HL-60 (cell line): Measurements from ENCODE around the gene ZBP1.

ENCODE experiments used
- GABPA ChIP-seq: IDR thresholded peaks from 2 replicates; pipeline ENCODE4 v1.6.1; 2012; ENCODE audit warnings: low read depth
- POLR2AphosphoS5 ChIP-seq: IDR thresholded peaks from 2 replicates; pipeline ENCODE4 v1.6.1; 2012; ENCODE audit warnings: low read depth
- SPI1 ChIP-seq: IDR thresholded peaks from 2 replicates; pipeline ENCODE4 v1.6.1; 2012; ENCODE audit warnings: low read depth, mild to moderate bottlenecking, borderline replicate concordance
- TF ChIP-seq, protein P1 (sequence below): IDR thresholded peaks from one replicate; pipeline ENCODE4 v1.5.1; 2011; ENCODE audit warnings: low read length, control low read depth, inconsistent platforms; ENCODE audit not compliant: insufficient read depth
- TF ChIP-seq, protein P2 (sequence below): IDR thresholded peaks from 2 replicates; pipeline ENCODE4 v1.6.1; 2012; ENCODE audit warnings: low read depth; ENCODE audit not compliant: insufficient replicate concordance

DNA sequence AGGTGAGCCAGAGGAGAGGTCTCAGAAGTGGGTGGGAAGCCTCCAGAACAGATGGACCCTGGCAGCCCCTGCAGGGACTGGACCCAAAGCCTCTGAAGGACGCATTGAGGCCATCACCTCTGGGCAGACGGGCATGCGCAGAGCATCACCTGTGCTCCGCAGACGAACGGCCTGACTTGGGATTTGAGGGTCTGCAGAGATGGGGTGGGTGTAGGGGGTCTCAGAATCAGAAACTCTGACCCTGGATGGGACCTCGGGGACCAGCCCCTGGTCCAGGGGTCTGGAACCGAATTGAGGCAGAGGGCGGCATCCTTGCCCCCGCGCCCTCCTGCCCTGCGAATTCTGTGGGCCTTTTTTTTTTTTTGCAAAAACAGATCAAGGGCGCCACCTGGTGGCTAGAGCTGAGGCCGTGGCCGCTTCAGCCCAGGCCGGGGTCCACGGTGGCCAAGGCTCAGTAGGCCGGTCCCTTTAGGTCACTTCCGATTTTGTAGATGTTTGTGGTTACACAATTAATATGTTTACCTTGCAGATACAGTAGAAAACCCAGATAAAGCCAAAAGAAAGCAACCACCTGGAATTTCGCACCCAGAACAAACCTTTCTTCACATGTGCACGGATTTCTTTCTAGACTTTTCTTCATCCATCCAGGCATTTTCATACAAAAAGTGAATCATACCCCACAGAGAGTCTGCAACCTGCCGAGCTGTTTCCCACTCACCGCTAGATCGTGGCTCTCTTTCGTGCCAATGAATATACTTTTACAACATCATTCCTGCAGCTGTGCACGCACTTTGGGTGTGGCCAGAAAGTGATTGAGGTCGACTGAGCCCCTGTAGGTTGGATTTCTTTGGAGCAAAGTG, 25.9 kb downstream of the ZBP1 start:
- TF ChIP-seq, protein P1, sequence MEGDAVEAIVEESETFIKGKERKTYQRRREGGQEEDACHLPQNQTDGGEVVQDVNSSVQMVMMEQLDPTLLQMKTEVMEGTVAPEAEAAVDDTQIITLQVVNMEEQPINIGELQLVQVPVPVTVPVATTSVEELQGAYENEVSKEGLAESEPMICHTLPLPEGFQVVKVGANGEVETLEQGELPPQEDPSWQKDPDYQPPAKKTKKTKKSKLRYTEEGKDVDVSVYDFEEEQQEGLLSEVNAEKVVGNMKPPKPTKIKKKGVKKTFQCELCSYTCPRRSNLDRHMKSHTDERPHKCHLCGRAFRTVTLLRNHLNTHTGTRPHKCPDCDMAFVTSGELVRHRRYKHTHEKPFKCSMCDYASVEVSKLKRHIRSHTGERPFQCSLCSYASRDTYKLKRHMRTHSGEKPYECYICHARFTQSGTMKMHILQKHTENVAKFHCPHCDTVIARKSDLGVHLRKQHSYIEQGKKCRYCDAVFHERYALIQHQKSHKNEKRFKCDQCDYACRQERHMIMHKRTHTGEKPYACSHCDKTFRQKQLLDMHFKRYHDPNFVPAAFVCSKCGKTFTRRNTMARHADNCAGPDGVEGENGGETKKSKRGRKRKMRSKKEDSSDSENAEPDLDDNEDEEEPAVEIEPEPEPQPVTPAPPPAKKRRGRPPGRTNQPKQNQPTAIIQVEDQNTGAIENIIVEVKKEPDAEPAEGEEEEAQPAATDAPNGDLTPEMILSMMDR: peak; percentile 15
- TF ChIP-seq, protein P2, sequence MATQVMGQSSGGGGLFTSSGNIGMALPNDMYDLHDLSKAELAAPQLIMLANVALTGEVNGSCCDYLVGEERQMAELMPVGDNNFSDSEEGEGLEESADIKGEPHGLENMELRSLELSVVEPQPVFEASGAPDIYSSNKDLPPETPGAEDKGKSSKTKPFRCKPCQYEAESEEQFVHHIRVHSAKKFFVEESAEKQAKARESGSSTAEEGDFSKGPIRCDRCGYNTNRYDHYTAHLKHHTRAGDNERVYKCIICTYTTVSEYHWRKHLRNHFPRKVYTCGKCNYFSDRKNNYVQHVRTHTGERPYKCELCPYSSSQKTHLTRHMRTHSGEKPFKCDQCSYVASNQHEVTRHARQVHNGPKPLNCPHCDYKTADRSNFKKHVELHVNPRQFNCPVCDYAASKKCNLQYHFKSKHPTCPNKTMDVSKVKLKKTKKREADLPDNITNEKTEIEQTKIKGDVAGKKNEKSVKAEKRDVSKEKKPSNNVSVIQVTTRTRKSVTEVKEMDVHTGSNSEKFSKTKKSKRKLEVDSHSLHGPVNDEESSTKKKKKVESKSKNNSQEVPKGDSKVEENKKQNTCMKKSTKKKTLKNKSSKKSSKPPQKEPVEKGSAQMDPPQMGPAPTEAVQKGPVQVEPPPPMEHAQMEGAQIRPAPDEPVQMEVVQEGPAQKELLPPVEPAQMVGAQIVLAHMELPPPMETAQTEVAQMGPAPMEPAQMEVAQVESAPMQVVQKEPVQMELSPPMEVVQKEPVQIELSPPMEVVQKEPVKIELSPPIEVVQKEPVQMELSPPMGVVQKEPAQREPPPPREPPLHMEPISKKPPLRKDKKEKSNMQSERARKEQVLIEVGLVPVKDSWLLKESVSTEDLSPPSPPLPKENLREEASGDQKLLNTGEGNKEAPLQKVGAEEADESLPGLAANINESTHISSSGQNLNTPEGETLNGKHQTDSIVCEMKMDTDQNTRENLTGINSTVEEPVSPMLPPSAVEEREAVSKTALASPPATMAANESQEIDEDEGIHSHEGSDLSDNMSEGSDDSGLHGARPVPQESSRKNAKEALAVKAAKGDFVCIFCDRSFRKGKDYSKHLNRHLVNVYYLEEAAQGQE: no peak
- no peak for TF ChIP-seq POLR2AphosphoS5
- no peak for TF ChIP-seq SPI1
- TF ChIP-seq GABPA: no peak
